Measurements from ENCODE around the gene NTRK2.

NTRK2 gene

GRCh38 chr9:84874596-84874995 is 205.1 kb downstream of the NTRK2 start:
- no peak for DNase-seq (ENCODE audit: extremely low read depth, low read depth)
- no peak for TF ChIP-seq CTCF (IDR thresholded peaks at IDR 0.05; ENCODE audit: low read depth, low read length)

- DNase-seq (ENCODE audit: extremely low read depth, low read depth) = no peak
Measured at GRCh38 chr9:84875193-84875592, 205.7 kb downstream of the NTRK2 start.

GRCh38 chr9:84879631-84880030 is 210.1 kb downstream of the NTRK2 start:
- DNase-seq (ENCODE audit: extremely low read depth, low read depth) = no peak
- no peak for TF ChIP-seq CTCF (IDR thresholded peaks at IDR 0.05; ENCODE audit: low read depth, low read length)

More at GRCh38 chr9:84875193-84875592, 205.7 kb downstream of the NTRK2 start:
- TF ChIP-seq CTCF (IDR thresholded peaks at IDR 0.05; ENCODE audit: low read depth, low read length) = no peak

GRCh38 chr9:84880835-84881234 is 211.3 kb downstream of the NTRK2 start:
- DNase-seq (ENCODE audit: extremely low read depth, low read depth) = no peak
- no peak for TF ChIP-seq CTCF (IDR thresholded peaks at IDR 0.05; ENCODE audit: low read depth, low read length)

GRCh38 chr9:84886866-84887265 is 217.3 kb downstream of the NTRK2 start:
- no peak for DNase-seq (ENCODE audit: extremely low read depth, low read depth)
- TF ChIP-seq CTCF (IDR thresholded peaks at IDR 0.05; ENCODE audit: low read depth, low read length) = no peak

GRCh38 chr9:84891924-84892323 is 222.4 kb downstream of the NTRK2 start:
- DNase-seq (ENCODE audit: extremely low read depth, low read depth) = no peak
- TF ChIP-seq CTCF (IDR thresholded peaks at IDR 0.05; ENCODE audit: low read depth, low read length) = no peak

- TF ChIP-seq CTCF (IDR thresholded peaks at IDR 0.05; ENCODE audit: low read depth, low read length) = no peak
- no peak for DNase-seq (ENCODE audit: extremely low read depth, low read depth)
Measured at GRCh38 chr9:84893419-84894128, 224.0 kb downstream of the NTRK2 start.
